Cardiac fibroblast (primary cell): Measurements from ENCODE around the gene PRPF19.
A peak's percentile ranks its signal among the peaks of the same experiment; 100 is the strongest.

Source experiments
- DNase-seq, 2 donors: peaks; one replicate each; pipeline versions ENCODE4 v3.0.0 to v3.0.0-alpha.2; 2010; ENCODE audit warnings: low read depth in 2 of 2
- H3K4me3 ChIP-seq, 2 donors: replicated peaks in 1 of 2; 1 replicate in 1 of 2; 2 replicates in 1 of 2; pipeline ENCODE4 v1.5.1; 2011; ENCODE audit warnings: low read depth in 2 of 2, low read length in 2 of 2, mild to moderate bottlenecking in 2 of 2, moderate library complexity in 1 of 2
- CTCF ChIP-seq: IDR thresholded peaks from one replicate; pipeline ENCODE4 v1.5.1; 2011; ENCODE audit warnings: low read depth, mild to moderate bottlenecking, low read length, inconsistent platforms

Gene PRPF19

GRCh38 chr11:60867871-60868681 is 38.3 kb downstream of the PRPF19 start:
- no peak for TF ChIP-seq CTCF
- no peak for DNase-seq
- no peak overlapping the region for H3K4me3 ChIP-seq

- H3K4me3 ChIP-seq: no peak within 1 kb of the TSS
- peak in 1 of 2 donors; percentile 49 for DNase-seq
- TF ChIP-seq CTCF: no peak
These were observed 39.2 kb downstream of the PRPF19 start, which contains the start of gene ZP1 for GRCh38 chr11:60866911-60867870. TSS of gene ZP1 (plus strand) at chr11:60867542. CDS start at chr11:60867562, 20 bp downstream.

GRCh38 chr11:60864856-60865513 is 41.4 kb downstream of the PRPF19 start:
- no peak overlapping the region for H3K4me3 ChIP-seq
- no peak for DNase-seq
- no peak for TF ChIP-seq CTCF

GRCh38 chr11:60863550-60864521 is 42.5 kb downstream of the PRPF19 start:
- DNase-seq: no peak
- H3K4me3 ChIP-seq: no peak overlapping the region
- no peak for TF ChIP-seq CTCF

- H3K4me3 ChIP-seq: no peak overlapping the region
- no peak for TF ChIP-seq CTCF
- no peak for DNase-seq
These were observed 44.2 kb downstream of the PRPF19 start for GRCh38 chr11:60862171-60862570.
